ENCODE data around the gene GLIS1.

Gene GLIS1

DNA sequence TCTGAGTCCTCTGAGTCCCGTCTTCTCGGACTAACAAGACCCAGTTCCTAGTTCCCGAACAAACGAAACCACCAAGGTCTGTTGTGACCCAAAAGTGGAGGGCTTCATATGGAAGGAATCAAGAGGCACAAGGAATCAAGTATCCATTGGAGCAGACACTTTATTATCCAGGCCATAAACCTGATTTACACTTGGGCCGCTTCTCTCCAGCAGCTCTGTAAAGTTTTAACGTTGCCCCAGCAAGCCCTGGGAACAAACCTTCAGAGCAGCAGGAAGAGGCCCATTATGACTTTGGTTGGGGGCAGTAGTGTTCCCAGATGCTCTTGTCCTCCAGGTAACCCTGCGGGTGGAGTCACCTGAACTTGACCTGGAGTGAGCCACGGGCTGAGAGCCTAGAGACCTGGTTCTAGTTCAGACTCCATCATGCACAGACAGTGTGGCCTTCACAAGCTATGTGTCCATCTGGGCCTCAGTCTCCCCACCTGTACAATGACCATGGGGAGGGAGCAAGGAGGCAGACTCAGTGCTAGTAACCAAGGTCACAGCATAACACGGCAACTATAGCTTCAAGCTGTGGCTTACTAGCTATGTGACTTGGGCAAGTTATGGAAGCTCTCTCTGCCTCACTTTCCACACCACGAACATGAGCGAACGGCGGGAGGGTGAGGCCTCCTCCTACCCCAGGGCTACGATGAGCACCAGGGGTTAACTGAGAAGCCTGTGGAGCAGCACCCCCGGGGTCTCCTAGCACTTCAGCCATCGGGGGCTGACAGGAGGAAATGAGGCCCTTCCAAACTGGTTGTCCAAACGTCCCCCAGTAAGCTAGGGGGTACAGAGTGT lies 95.7 kb downstream of the GLIS1 start:
- no peak for DNase-seq (ENCODE audit: low read depth)
- TF ChIP-seq POLR2A (IDR thresholded peaks at IDR 0.05; ENCODE audit: extremely low read depth, insufficient read length), result no peak
- TF ChIP-seq, protein P1, sequence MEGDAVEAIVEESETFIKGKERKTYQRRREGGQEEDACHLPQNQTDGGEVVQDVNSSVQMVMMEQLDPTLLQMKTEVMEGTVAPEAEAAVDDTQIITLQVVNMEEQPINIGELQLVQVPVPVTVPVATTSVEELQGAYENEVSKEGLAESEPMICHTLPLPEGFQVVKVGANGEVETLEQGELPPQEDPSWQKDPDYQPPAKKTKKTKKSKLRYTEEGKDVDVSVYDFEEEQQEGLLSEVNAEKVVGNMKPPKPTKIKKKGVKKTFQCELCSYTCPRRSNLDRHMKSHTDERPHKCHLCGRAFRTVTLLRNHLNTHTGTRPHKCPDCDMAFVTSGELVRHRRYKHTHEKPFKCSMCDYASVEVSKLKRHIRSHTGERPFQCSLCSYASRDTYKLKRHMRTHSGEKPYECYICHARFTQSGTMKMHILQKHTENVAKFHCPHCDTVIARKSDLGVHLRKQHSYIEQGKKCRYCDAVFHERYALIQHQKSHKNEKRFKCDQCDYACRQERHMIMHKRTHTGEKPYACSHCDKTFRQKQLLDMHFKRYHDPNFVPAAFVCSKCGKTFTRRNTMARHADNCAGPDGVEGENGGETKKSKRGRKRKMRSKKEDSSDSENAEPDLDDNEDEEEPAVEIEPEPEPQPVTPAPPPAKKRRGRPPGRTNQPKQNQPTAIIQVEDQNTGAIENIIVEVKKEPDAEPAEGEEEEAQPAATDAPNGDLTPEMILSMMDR (IDR thresholded peaks at IDR 0.05; ENCODE audit: low read depth, low read length), result no peak
- TF ChIP-seq, protein P2, sequence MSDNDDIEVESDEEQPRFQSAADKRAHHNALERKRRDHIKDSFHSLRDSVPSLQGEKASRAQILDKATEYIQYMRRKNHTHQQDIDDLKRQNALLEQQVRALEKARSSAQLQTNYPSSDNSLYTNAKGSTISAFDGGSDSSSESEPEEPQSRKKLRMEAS (IDR thresholded peaks at IDR 0.05; ENCODE audit: low read depth, low read length), result no peak
- no peak for TF ChIP-seq MYC (IDR thresholded peaks at IDR 0.05; ENCODE audit: low read depth, low read length)
- H3K4me3 ChIP-seq (ENCODE audit: low read depth, low read length), result no peak overlapping the region

DNA sequence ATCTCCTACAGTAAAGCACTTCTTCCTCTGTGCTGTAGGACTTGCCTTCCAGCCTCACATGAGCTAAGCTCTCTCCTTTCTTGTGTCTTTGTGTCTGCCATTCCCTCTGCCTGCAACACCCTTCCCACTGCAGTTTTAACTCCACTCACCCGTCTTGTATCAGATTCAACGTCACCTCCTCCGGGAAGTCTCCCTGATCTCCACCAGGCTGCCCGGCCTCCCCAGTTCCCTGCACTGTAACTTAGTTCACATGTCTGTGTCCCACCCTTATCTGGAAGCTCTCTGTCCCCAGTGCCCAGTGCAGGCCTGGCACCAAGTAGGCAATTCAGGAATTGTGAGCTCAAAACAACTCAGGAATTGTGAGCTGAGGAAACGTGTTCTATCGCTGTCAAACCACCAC lies 96.4 kb downstream of the GLIS1 start:
- DNase-seq (ENCODE audit: low read depth), result no peak
- no peak overlapping the region for H3K4me3 ChIP-seq (ENCODE audit: low read depth, low read length)
- TF ChIP-seq POLR2A (IDR thresholded peaks at IDR 0.05; ENCODE audit: extremely low read depth, insufficient read length), result no peak

DNA sequence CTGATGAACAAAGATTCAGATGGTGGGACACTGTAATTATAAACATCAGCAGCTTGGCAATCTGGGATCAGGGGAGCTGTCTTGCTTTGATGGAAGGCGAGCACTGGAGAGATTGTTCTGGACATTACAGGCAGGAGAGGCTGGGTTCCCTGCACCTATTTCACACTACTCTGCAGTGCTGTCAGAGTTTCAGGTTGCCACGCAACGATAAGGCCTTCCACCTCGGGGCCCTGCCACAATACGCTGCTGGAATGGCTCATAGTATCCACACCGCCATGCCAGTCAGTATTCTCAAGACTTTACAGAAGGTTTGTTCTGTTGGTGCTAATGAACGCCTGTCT lies 96.8 kb downstream of the GLIS1 start:
- TF ChIP-seq POLR2A (IDR thresholded peaks at IDR 0.05; ENCODE audit: extremely low read depth, insufficient read length), result no peak
- no peak for TF ChIP-seq MYC (IDR thresholded peaks at IDR 0.05; ENCODE audit: low read depth, low read length)
- TF ChIP-seq, protein P2 (IDR thresholded peaks at IDR 0.05; ENCODE audit: low read depth, low read length), result no peak
- TF ChIP-seq, protein P1 (IDR thresholded peaks at IDR 0.05; ENCODE audit: low read depth, low read length), result no peak
- no peak for DNase-seq (ENCODE audit: low read depth)

DNA sequence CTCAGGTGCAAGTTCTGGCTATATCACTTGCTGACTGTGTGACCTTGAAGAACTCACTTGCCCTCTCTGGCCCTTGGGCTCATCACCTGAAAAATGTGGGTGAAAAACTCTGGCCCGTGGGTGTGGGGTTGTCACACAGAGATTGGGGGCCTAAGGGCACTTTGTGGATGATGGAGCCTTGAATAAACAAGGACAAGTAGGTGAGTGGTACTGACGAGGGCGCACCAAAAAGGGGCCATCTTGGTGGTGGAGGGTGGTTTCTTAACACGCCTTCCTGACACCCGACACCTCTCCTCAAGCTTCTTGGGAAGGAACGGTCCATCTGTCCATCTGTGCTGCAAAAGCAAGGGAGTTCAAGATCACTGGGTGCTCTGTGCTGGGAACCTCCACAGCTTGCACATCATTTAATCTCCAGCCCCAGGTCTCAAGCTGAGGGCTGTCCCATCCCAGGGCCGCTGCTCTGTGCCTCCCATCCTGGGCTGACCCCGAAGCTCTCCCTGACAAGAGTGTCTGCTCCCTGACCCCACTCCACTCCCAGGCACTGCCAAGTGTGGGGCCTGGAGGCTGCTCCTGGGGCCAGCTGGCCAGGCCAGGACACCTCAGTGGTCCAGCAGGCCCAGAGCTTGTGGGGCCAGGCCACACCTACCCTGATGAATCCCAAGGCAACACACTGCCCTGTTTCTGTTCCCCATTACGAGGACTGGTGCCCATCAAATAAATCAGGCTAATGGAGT lies 97.3 kb downstream of the GLIS1 start:
- DNase-seq (ENCODE audit: low read depth), result no peak
- no peak overlapping the region for H3K4me3 ChIP-seq (ENCODE audit: low read depth, low read length)
- TF ChIP-seq MYC (IDR thresholded peaks at IDR 0.05; ENCODE audit: low read depth, low read length), result no peak
- TF ChIP-seq, protein P2 (IDR thresholded peaks at IDR 0.05; ENCODE audit: low read depth, low read length), result no peak
- TF ChIP-seq, protein P1 (IDR thresholded peaks at IDR 0.05; ENCODE audit: low read depth, low read length), result no peak
- TF ChIP-seq POLR2A (IDR thresholded peaks at IDR 0.05; ENCODE audit: extremely low read depth, insufficient read length), result no peak

More for the DNA sequence above, 96.8 kb downstream of the GLIS1 start:
- H3K4me3 ChIP-seq (ENCODE audit: low read depth, low read length), result no peak overlapping the region

DNA sequence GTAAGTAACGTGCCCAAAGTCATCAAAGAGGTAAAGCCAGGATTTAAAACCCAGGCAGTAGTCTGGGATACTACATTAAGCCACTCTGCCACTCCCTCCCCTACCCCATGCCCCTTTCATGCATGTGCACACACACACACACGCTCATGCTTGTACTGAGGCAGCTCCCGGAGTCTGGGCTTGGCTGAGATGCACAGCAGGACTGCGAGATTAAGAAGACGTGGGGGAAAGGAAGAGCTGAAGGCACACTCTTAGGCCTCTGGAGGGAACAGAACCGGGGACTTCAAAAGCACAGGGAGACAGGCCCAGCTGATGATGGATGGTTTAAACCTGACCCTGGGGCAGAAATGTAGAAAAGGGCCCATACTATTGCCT lies 98.3 kb downstream of the GLIS1 start:
- H3K4me3 ChIP-seq (ENCODE audit: low read depth, low read length), result no peak overlapping the region
- no peak for DNase-seq (ENCODE audit: low read depth)
- TF ChIP-seq, protein P1 (IDR thresholded peaks at IDR 0.05; ENCODE audit: low read depth, low read length), result no peak
- TF ChIP-seq, protein P2 (IDR thresholded peaks at IDR 0.05; ENCODE audit: low read depth, low read length), result no peak
- no peak for TF ChIP-seq MYC (IDR thresholded peaks at IDR 0.05; ENCODE audit: low read depth, low read length)
- no peak for TF ChIP-seq POLR2A (IDR thresholded peaks at IDR 0.05; ENCODE audit: extremely low read depth, insufficient read length)

DNA sequence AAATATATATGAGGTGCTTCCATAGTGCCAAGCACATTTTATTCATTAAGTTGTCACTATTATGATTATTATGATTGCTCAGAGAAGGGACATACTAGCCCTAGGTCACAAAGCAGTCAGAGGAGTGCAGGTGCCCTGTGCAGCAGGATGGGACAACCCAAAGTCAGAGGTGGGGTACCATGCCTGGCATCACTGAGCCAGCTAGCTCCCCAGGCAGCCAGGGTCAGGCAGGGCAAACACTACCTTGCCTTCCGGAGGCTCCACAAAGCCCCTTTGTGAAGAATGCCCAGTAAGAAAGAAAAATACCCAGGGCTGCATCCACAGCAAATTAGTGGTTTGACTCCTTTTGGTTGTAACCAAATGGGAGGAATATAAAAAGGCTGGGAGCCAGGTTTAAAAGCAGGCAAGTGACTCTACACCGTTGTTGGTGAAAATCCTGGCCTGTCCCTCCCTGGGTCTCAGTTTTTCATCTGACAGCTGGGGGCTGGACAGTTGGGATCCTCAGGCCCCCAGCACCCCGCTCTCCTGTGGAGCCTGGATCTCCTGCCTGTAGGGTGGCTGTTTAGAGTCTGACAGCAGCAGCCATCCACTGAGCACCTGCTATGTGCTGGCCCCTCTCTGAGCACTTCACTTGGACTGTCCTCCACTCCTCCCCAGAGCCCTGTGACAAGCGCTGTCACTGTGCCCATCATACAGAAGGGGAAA lies 98.8 kb downstream of the GLIS1 start:
- no peak overlapping the region for H3K4me3 ChIP-seq (ENCODE audit: low read depth, low read length)
- TF ChIP-seq MYC (IDR thresholded peaks at IDR 0.05; ENCODE audit: low read depth, low read length) (no peak), POLR2A (IDR thresholded peaks at IDR 0.05; ENCODE audit: extremely low read depth, insufficient read length) (no peak)
- TF ChIP-seq, protein P1 (IDR thresholded peaks at IDR 0.05; ENCODE audit: low read depth, low read length), result no peak
- TF ChIP-seq, protein P2 (IDR thresholded peaks at IDR 0.05; ENCODE audit: low read depth, low read length), result no peak
- DNase-seq (ENCODE audit: low read depth), result no peak

All from NB4 (cell line).